PFSK-1 (cell line): Measurements from ENCODE around the gene FBXW10. TPM values are rescaled to one million over a fixed set of nuclear protein-coding genes. Genes with fewer than 3 reads are reported as not detected.
"Not testable (repeated sequence)": the region's sequence is repeated elsewhere in the genome, so short reads cannot be mapped to it uniquely, and the experiment has no call there.

ENCODE experiments used
- FOXP2 ChIP-seq: optimal IDR thresholded peaks from 2 replicates; pipeline ENCODE3; 2011; ENCODE audit warnings: borderline replicate concordance, control low read depth, inconsistent platforms; ENCODE audit not compliant: insufficient read depth; ENCODE audit errors: extremely low read length, extremely low read depth
- POLR2AphosphoS5 ChIP-seq: IDR thresholded peaks from 2 replicates; pipeline ENCODE4 v1.6.1; 2012; ENCODE audit warnings: low read depth, mild to moderate bottlenecking, control low read depth, low read length, moderate library complexity
- REST ChIP-seq, 2 experiments: IDR thresholded peaks; 2 replicates each; pipeline versions ENCODE4 v1.6.1 to v1.8.0; 2011 to 2012; ENCODE audit warnings: low read depth in 2 of 2, low read length in 2 of 2, control low read depth in 1 of 2, inconsistent platforms in 1 of 2, mild to moderate bottlenecking in 1 of 2, moderate library complexity in 1 of 2; ENCODE audit not compliant: insufficient read depth in 1 of 2
- SIN3A ChIP-seq: IDR thresholded peaks from 2 replicates; pipeline ENCODE4 v1.6.1; 2012; ENCODE audit warnings: mild to moderate bottlenecking, low read length, moderate library complexity, borderline replicate concordance; ENCODE audit not compliant: insufficient read depth
- TAF1 ChIP-seq: IDR thresholded peaks from 2 replicates; pipeline ENCODE4 v1.6.1; 2012; ENCODE audit warnings: low read length, control low read depth, borderline replicate concordance; ENCODE audit not compliant: insufficient read depth
- polyA plus RNA-seq: library from polyadenylated mRNA; unstranded; fragments of >200 nt; gene quantifications from one replicate; pipeline ENCODE4 v1.2.1, GENCODE V29; 2012; ENCODE audit warnings: low read depth, missing spikeins; ENCODE audit not compliant: insufficient read length

Gene FBXW10, protein sequence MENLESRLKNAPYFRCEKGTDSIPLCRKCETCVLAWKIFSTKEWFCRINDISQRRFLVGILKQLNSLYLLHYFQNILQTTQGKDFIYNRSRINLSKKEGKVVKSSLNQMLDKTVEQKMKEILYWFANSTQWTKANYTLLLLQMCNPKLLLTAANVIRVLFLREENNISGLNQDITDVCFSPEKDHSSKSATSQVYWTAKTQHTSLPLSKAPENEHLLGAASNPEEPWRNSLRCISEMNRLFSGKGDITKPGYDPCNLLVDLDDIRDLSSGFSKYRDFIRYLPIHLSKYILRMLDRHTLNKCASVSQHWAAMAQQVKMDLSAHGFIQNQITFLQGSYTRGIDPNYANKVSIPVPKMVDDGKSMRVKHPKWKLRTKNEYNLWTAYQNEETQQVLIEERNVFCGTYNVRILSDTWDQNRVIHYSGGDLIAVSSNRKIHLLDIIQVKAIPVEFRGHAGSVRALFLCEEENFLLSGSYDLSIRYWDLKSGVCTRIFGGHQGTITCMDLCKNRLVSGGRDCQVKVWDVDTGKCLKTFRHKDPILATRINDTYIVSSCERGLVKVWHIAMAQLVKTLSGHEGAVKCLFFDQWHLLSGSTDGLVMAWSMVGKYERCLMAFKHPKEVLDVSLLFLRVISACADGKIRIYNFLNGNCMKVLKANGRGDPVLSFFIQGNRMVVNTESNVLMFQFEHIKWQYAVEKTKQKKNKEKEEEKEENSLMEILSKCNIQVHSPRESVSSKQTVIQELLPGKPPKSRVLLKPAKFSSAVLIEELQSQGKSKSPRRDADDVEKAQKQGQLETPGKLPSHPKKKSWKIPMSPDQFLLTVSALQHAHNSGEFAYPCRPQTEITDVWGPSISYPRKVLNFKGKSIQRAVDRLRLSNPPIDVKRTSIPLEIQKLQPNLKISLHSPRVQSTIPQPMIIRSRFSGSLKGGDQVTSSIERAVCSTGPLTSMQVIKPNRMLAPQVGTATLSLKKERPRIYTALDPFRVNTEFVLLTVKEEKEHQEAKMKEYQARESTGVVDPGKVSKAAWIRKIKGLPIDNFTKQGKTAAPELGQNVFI
- polyA plus RNA-seq = not detected

DNA sequence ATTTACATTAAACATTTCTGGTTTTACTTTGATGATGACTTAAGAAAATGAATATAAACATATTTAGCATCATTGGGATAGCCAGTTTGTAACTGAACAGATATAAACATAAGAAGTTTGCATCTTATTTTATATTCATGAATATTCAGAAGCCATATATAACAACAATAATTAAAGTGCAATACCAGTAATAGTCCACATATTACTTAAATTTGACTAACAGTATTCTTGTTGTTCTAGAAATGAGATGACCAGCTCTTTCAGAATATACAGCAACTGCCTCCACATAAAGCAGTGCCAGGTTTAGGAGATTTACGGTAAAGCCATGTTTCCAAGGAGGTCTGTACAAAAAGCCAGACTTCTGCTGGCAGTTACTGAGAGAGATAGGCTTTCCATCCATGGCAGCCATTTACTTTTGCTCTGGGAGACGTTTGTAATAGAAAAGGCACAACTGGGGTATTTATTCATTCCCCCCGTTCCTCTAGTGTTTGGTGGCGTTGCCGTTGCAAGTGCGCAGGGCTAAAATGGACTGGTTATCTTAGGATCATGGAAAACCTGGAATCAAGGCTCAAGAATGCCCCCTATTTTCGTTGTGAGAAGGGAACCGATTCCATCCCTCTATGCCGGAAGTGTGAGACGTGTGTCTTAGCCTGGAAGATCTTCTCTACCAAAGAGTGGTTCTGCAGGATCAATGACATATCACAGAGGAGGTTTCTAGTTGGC, at the start of gene FBXW10:
Gene FBXW10, plus strand, starts transcription at position 356 of the 723 bp plus-strand sequence. Its CDS starts 191 bp downstream, at position 547.
- TF ChIP-seq REST (IDR thresholded peaks at IDR 0.05; ENCODE audit: insufficient read depth in 1 of 2, low read depth in 2 of 2, low read length in 2 of 2); FOXP2; SIN3A: not testable (repeated sequence)

DNA sequence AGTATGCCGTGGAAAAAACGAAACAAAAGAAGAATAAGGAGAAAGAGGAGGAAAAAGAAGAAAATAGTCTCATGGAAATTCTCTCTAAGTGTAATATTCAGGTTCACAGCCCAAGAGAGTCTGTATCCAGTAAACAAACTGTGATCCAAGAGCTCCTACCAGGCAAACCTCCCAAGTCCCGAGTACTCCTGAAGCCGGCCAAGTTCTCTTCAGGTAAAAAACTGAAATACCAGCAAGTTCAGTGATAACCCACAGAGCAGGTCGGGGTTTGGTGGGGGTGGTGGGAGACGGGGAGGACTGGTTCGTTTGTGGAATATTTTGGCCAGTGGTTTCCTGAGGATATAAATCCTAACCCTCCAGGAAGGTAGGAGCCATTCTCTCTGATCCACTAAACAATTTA, 28.6 kb downstream of the FBXW10 start:
- no peak for TF ChIP-seq FOXP2
- no peak for TF ChIP-seq REST (IDR thresholded peaks at IDR 0.05; ENCODE audit: insufficient read depth in 1 of 2, low read depth in 2 of 2, low read length in 2 of 2)
- no peak for TF ChIP-seq TAF1
- TF ChIP-seq POLR2AphosphoS5 = no peak
- TF ChIP-seq SIN3A = no peak

DNA sequence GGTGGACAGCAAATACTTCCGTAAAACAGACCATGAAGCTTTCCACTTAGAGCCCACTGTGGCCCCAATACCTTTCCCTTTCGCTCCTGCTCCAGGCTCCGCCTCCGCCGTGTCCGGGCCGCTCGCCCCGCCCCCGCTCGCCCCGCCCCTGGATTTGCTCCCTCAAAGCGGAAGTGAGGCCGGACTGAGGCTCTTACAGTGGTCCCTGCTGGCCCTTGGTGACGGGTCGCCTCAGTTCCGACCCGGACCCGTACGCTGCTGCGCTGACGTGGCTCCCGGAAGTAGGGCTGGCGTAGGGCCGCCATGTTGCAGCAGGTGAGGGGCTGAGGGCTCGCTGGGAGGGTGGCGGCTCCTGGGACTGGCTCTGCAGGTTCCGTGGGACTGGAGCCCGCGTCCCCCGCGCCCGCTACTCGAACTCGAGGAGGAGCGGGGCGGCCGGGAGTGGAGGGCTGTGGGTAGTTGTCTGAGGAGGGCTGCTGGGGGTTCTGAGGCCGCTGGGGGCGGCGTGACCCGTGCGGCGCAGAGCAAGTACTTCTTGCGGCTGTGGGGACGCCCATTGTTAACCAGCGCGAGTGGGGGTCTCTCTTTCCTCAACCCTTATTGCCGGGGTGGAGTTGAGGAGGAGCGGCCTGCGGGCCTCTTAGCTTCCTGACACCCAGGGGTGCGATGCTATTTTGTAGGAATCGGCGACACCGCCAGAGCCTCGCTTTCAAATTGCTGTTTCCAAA, 37.3 kb downstream of the FBXW10 start, which contains the start of gene TVP23B:
Gene TVP23B, plus strand, starts transcription at position 193 of the 728 bp plus-strand sequence. Its CDS starts 111 bp downstream, at position 304.
- peak; percentile 79; the same call in 1 of the 2 replicates for TF ChIP-seq TAF1
- peak; percentile 68 for TF ChIP-seq POLR2AphosphoS5
